HEK293T (cell line): Measurements from ENCODE around the gene CSNK2A1.

ENCODE experiments used
- CTCF ChIA-PET: fragments of 350-600 bp; formaldehyde crosslinking; extraction: SDS; loops from one replicate; lab custom pipeline; 2021; ENCODE audit warnings: antibody characterized with exemption, inconsistent platforms; lab: Yijun Ruan, JAX
- POLR2A ChIA-PET: fragments of 350-600 bp; formaldehyde crosslinking; extraction: SDS; loops from one replicate; lab custom pipeline; 2020; ENCODE audit warnings: antibody characterized with exemption, inconsistent platforms; lab: Yijun Ruan, JAX
- DNase-seq: peaks from one replicate; pipeline ENCODE4 v3.0.0; 2012; ENCODE audit warnings: mixed read lengths; ENCODE audit errors: extremely low spot score
- ARNT ChIP-seq: fragments of 450-650 bp; IDR thresholded peaks from 2 replicates; pipeline ENCODE4 v1.6.1; 2017; ENCODE audit warnings: mild to moderate bottlenecking
- BHLHE40 ChIP-seq: fragments of 450-650 bp; IDR thresholded peaks from 2 replicates; pipeline ENCODE4 v1.6.1; 2016; ENCODE audit warnings: mild to moderate bottlenecking, moderate library complexity, borderline replicate concordance
- CTBP1 ChIP-seq: fragments of 450-650 bp; IDR thresholded peaks from 2 replicates; pipeline ENCODE4 v1.6.1; 2016; ENCODE audit warnings: borderline replicate concordance
- ELF4 ChIP-seq: fragments of 450-650 bp; IDR thresholded peaks from 2 replicates; pipeline ENCODE4 v1.6.1; 2017; ENCODE audit warnings: antibody characterized with exemption
- FOXA1 ChIP-seq: fragments of 450-650 bp; IDR thresholded peaks from 2 replicates; pipeline ENCODE4 v1.6.1; 2016; ENCODE audit warnings: mild to moderate bottlenecking
- FOXK2 ChIP-seq: fragments of 450-650 bp; IDR thresholded peaks from 2 replicates; pipeline ENCODE4 v1.6.1; 2016; ENCODE audit warnings: mild to moderate bottlenecking
- FOXM1 ChIP-seq: fragments of 450-650 bp; IDR thresholded peaks from 2 replicates; pipeline ENCODE4 v1.6.1; 2017; ENCODE audit warnings: mild to moderate bottlenecking, borderline replicate concordance
- HDGF ChIP-seq: fragments of 450-650 bp; IDR thresholded peaks from 2 replicates; pipeline ENCODE4 v1.6.1; 2017; ENCODE audit warnings: antibody characterized with exemption, borderline replicate concordance
- L3MBTL2 ChIP-seq: fragments of 450-650 bp; conservative IDR thresholded peaks from 2 replicates; pipeline ENCODE4 v1.6.1; 2016; ENCODE audit warnings: mild to moderate bottlenecking
- LEF1 ChIP-seq: fragments of 450-650 bp; IDR thresholded peaks from 2 replicates; pipeline ENCODE4 v1.6.1; 2017; ENCODE audit warnings: mild to moderate bottlenecking, borderline replicate concordance
- NFRKB ChIP-seq: fragments of 450-650 bp; IDR thresholded peaks from 2 replicates; pipeline ENCODE4 v1.6.1; 2016; ENCODE audit warnings: mild to moderate bottlenecking, moderate library complexity
- SP1 ChIP-seq: fragments of 450-650 bp; IDR thresholded peaks from 2 replicates; pipeline ENCODE4 v1.6.1; 2017
- SUZ12 ChIP-seq: fragments of 450-650 bp; IDR thresholded peaks from 2 replicates; pipeline ENCODE4 v1.6.1; 2016; ENCODE audit warnings: mild to moderate bottlenecking
- TARDBP ChIP-seq: fragments of 450-650 bp; IDR thresholded peaks from 2 replicates; pipeline ENCODE4 v1.6.1; 2016
- ZNF384 ChIP-seq: fragments of 450-650 bp; IDR thresholded peaks from 2 replicates; pipeline ENCODE4 v1.6.1; 2016
- TF ChIP-seq, protein P1 (sequence below): fragments of 450-650 bp; IDR thresholded peaks from 2 replicates; pipeline ENCODE4 v1.6.1; 2016

The CSNK2A1 gene

GRCh38 chr20:543369-544152 lies at the start of gene CSNK2A1:
Gene CSNK2A1, minus strand, starts transcription at chr20:543790. Its CDS starts 35,239 bp downstream, at chr20:508551.
- ChIA-PET POLR2A (interaction anchor here (0.9 to 1.4 kb wide), 5 partner anchors 12 to 218 kb away, joined by 3 to 5 read pairs (median 4); partner anchors contain the start of gene SOX12), CTCF (interaction anchor here (0.6 kb wide), 1 partner anchor 165 kb away, joined by 3 read pairs; no protein-coding TSS in a partner anchor)
- peak; percentile 31; the same call in 1 of the 2 replicates for TF ChIP-seq ELF4
- no peak; the same call in 1 of the 2 replicates for TF ChIP-seq LEF1
- 0 out of 2 replicates have a peak, but pooled peaks have one; percentile 12 for TF ChIP-seq NFRKB
- no peak for TF ChIP-seq TARDBP
- TF ChIP-seq SUZ12, result no peak
- TF ChIP-seq ZNF384, result no peak
- TF ChIP-seq BHLHE40, result peak; percentile 80
- 0 out of 2 replicates have a peak, but pooled peaks have one; percentile 11 for TF ChIP-seq L3MBTL2
- no peak for TF ChIP-seq ARNT
- peak; percentile 73 for TF ChIP-seq SP1
- DNase-seq, result peak; percentile 97

- no peak for TF ChIP-seq CTBP1
- no peak for TF ChIP-seq FOXM1
- no peak for TF ChIP-seq ELF4
- no peak for DNase-seq
- ChIA-PET CTCF (no interaction called here), POLR2A (no interaction called here)
Measured at GRCh38 chr20:592506-592905, 48.9 kb upstream of the CSNK2A1 start.

DNA sequence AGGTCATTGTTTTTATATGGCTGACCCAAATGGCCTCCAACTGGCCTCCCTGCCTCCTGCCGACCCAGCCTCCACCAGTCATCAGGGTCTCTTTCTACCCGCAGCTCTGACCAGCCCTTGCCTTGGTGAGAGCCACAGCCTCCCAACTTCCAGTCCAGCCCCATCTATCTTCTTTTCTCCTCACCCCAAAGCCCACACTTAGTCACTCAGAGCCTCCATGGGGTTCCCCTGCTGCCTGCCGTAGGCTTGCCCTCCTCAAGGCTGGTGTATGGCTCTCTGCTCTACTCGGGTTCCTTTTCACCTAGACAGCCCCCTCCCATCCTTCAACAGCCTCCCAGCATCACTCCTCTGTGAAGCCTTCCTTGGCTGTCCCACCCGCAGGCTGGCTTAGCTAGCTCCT lies 48.4 kb upstream of the CSNK2A1 start:
- POLR2A ChIA-PET, result no interaction called here
- TF ChIP-seq LEF1, result no peak
- CTCF ChIA-PET, result no interaction called here
- DNase-seq, result no peak

GRCh38 chr20:588932-589672 lies 45.5 kb upstream of the CSNK2A1 start:
- POLR2A ChIA-PET, result no interaction called here
- TF ChIP-seq ZNF384 (no peak), L3MBTL2 (no peak), TARDBP (no peak), FOXK2 (no peak), ELF4 (no peak), BHLHE40 (no peak), HDGF (no peak), LEF1 (no peak), FOXA1 (no peak), NFRKB (no peak), SUZ12 (no peak), SP1 (no peak), ARNT (no peak), FOXM1 (no peak)
- TF ChIP-seq, protein P1, sequence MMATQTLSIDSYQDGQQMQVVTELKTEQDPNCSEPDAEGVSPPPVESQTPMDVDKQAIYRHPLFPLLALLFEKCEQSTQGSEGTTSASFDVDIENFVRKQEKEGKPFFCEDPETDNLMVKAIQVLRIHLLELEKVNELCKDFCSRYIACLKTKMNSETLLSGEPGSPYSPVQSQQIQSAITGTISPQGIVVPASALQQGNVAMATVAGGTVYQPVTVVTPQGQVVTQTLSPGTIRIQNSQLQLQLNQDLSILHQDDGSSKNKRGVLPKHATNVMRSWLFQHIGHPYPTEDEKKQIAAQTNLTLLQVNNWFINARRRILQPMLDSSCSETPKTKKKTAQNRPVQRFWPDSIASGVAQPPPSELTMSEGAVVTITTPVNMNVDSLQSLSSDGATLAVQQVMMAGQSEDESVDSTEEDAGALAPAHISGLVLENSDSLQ, result no peak
- CTCF ChIA-PET, result no interaction called here
- no peak for DNase-seq

GRCh38 chr20:588476-588875 lies 44.9 kb upstream of the CSNK2A1 start:
- POLR2A ChIA-PET, result no interaction called here
- TF ChIP-seq, protein P1, result no peak
- TF ChIP-seq ZNF384, result no peak
- TF ChIP-seq SP1, result no peak
- no peak for TF ChIP-seq BHLHE40
- no peak for TF ChIP-seq L3MBTL2
- no peak for TF ChIP-seq NFRKB
- no peak for TF ChIP-seq CTBP1
- no peak for TF ChIP-seq HDGF
- TF ChIP-seq LEF1, result no peak
- no peak for TF ChIP-seq FOXA1
- TF ChIP-seq SUZ12, result no peak
- no peak for TF ChIP-seq ARNT
- no peak for TF ChIP-seq ELF4
- TF ChIP-seq TARDBP, result no peak
- TF ChIP-seq FOXK2, result no peak

DNA sequence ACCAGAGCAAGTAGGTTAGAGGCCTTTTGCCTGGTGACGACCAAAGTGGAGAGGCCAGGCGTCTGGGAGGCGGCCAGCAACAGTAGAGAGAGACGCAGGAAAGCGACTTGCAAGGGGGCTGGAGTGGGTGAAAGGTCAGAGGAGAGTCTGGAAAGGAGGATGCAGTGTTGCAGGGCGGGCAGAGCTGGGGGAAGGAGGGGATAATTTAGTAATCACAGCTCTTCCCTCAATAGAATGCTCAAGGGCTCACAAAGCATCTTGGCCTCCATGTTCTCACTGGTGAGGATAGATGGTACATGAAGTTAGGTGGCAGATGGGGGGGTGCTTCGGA lies 41.3 kb upstream of the CSNK2A1 start:
- TF ChIP-seq HDGF, result no peak
- no peak for TF ChIP-seq CTBP1
- TF ChIP-seq ZNF384, result no peak
- no peak for TF ChIP-seq LEF1
- no peak for TF ChIP-seq FOXA1
- TF ChIP-seq ELF4, result no peak
- TF ChIP-seq, protein P1, result no peak
- no peak for TF ChIP-seq SUZ12
- TF ChIP-seq FOXK2, result no peak
- no peak for TF ChIP-seq NFRKB
- TF ChIP-seq FOXM1, result no peak
- no peak for TF ChIP-seq TARDBP
- no peak for TF ChIP-seq SP1
- TF ChIP-seq BHLHE40, result no peak
- ChIA-PET POLR2A (no interaction called here), CTCF (interaction anchor here (1.2 kb wide), 1 partner anchor 60 kb away, joined by 3 read pairs; no protein-coding TSS in a partner anchor)
- DNase-seq, result no peak

More at GRCh38 chr20:588476-588875, 44.9 kb upstream of the CSNK2A1 start:
- CTCF ChIA-PET, result interaction anchor here (1.6 kb wide), 1 partner anchor 11 kb away, joined by 4 read pairs; no protein-coding TSS in a partner anchor
- DNase-seq, result no peak
